Astrocyte of the spinal cord (primary cell): ENCODE data around the gene LRP2.

Experiments used
- DNase-seq: peaks from one replicate; pipeline ENCODE4 v3.0.0; 2011; ENCODE audit warnings: low read depth, low spot score
- H3K4me3 ChIP-seq: 2 replicates; pipeline ENCODE4 v1.5.1; 2011; ENCODE audit warnings: low read depth, mild to moderate bottlenecking, low read length, moderate library complexity
- CTCF ChIP-seq: IDR thresholded peaks from 2 replicates; pipeline ENCODE4 v1.5.1; 2012; ENCODE audit warnings: low read depth, mild to moderate bottlenecking, low read length, inconsistent platforms
- in situ Hi-C: cut with HindIII; loops from 2 replicates; pipeline ENCODE4 v1.10.0; 2017; ENCODE audit warnings: low sequenced_read_pairs

Gene LRP2

GRCh38 chr2:169351725-169352124, 10.6 kb downstream of the LRP2 start:
- DNase-seq: no peak
- no peak overlapping the region for H3K4me3 ChIP-seq
- in situ Hi-C loops: no loop called here
- no peak for TF ChIP-seq CTCF

- DNase-seq: no peak
- no peak overlapping the region for H3K4me3 ChIP-seq
- no peak for TF ChIP-seq CTCF
- in situ Hi-C loops: no loop called here
These were observed 12.8 kb downstream of the LRP2 start for GRCh38 chr2:169349535-169349934.

- DNase-seq: no peak
- no peak for TF ChIP-seq CTCF
- H3K4me3 ChIP-seq: no peak overlapping the region
- in situ Hi-C loops: no loop called here
These were observed 13.9 kb downstream of the LRP2 start for GRCh38 chr2:169348321-169349024.

- no peak for DNase-seq
- H3K4me3 ChIP-seq: no peak overlapping the region
- in situ Hi-C loops: no loop called here
- TF ChIP-seq CTCF: no peak
These were observed 16.6 kb downstream of the LRP2 start for GRCh38 chr2:169345486-169346437.

GRCh38 chr2:169344736-169345485, 17.4 kb downstream of the LRP2 start:
- DNase-seq: no peak
- H3K4me3 ChIP-seq: no peak overlapping the region
- no peak for TF ChIP-seq CTCF
- in situ Hi-C loops: no loop called here

- no peak for TF ChIP-seq CTCF
- no peak overlapping the region for H3K4me3 ChIP-seq
- in situ Hi-C loops: no loop called here
- no peak for DNase-seq
These were observed 19.1 kb downstream of the LRP2 start for GRCh38 chr2:169343202-169343601.
